ENCODE results near the gene NSMF.

NSMF gene

DNA sequence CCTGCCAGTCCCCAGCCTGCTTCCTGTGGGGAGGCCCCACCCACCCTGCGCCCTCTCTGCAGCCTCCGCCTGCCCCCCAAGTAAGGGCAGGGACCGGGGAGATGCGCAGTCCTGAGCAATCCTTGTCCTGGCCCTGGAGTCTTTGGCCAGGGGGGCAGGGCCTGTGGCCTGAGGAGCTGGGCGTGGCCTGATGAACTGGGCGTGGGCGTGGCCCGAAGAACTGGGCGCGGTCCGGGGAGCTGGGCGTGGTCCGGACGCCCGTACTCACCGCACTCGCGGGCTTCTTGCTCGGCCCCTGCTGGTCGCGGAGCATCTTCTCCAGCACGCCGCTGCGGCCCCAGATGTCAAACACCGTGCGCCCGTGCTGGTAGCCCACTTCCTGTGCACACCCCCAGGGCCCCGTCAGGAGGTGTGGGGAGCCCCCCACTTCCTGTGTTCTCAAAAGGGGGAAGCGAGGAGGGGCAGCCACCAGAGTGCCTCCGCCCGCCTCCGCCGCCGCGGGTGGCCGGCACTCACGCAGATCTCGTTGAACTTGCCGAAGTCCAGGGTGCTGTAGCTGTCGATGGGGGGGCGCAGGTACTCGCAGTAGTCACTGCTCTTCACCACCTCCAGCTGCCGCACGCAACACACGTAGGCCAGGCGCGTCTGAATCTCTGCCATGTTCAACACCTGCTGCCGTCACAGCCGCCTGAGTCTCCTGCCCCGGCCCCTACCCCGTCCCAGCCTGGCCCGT lies 2.7 kb upstream of the NSMF start:
- TF ChIP-seq, protein P1, sequence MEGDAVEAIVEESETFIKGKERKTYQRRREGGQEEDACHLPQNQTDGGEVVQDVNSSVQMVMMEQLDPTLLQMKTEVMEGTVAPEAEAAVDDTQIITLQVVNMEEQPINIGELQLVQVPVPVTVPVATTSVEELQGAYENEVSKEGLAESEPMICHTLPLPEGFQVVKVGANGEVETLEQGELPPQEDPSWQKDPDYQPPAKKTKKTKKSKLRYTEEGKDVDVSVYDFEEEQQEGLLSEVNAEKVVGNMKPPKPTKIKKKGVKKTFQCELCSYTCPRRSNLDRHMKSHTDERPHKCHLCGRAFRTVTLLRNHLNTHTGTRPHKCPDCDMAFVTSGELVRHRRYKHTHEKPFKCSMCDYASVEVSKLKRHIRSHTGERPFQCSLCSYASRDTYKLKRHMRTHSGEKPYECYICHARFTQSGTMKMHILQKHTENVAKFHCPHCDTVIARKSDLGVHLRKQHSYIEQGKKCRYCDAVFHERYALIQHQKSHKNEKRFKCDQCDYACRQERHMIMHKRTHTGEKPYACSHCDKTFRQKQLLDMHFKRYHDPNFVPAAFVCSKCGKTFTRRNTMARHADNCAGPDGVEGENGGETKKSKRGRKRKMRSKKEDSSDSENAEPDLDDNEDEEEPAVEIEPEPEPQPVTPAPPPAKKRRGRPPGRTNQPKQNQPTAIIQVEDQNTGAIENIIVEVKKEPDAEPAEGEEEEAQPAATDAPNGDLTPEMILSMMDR (IDR thresholded peaks at IDR 0.05), result no peak

DNA sequence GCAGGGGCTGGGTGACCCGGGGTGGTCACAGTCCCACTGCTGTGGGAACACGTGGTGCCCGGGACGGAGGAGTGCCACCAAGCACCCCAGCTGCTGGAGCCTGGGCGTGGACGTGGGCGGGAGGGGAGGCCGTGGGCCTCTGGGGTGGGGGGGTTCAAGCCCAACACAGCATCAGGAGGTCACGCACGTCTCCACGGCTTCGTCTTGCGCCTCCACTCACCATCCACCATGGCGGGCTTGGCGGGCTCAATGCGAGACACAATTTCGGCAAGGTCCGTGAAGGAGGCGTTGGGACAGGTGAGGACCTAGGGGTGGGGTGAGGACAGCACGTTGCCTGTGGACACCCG lies 2.2 kb upstream of the NSMF start:
- TF ChIP-seq, protein P1 (IDR thresholded peaks at IDR 0.05), result no peak

DNA sequence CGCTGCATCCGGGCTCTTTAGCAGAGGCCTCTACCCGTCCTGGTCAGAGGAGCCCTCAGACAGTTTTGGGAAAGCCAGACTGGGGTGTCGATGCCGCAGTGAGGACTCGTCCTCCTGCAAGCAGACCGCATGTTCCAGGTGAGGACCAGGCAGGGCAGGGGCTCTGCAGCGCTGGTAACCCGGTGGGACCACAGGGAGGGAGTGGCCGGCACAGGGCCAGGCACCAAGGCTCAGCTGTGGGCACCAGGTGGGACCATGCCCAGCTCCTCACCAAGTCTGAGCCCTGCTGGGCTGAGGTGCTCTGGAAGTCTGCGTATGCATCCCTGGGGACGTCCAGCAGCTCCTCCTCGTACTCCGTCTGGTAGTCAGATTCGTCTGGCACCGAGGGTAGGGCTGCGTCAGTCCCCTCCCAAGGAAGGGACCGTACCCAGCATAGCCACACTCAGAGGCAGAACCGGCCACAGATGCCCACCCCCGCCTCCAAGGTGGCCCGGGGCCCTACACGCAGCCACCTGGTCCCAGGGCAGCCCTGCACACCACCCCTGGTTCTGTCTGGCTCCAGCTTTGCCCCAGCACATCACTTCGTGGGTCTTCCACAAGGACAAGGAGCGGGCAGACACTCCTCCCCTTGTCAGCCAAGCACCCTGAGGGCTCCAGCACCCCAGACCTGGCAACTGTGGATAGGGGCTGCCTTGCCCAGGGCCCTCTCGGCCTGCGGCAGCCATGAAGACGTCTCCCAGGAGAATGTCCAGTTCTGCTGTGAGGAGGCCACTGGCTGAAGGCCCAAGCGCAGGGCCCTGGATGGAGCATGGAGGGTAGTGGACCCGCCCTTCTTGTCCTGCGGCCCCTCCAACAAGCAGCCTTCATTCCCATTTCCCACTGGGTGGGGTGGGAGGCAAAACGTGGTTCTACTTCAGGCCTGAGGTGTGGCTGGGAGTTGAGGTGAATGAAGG lies 1.5 kb upstream of the NSMF start:
- TF ChIP-seq, protein P1 (IDR thresholded peaks at IDR 0.05), result no peak

DNA sequence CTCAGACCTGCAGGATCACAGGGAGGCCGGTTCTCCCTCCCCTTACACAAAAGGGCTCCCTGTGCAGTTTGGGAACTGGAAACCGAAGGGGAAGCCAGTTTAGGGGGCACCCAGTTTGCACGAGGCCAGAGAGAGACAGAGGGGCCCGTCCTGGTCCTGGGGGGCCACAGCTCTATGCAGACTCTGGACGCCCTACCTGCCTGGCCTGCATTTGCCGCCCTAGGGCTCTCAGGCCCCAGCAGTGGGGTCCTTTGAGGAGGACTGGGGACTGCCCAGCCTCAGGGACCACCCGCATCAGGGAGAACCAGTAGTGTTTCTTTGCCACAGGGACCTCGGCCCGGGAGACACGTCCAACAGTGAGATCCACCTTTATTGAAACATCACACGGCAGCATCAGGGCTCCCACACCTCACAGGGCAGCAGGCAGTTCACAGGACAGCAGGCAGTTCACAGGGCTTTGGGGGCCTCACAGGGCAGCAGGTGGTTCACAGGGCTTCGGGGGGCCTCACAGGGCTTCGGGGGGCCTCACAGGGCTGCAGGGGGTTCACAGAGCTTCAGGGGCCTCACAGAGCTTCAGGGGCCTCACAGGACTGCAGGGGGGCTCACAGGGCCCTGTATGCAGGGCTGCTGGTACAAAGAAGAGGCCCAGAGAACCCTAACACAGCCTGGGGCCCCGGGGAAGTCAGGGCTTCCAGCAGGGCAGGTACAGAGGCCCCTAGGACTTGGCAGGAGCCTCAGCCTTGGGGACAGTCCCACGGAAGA lies 648 bp upstream of the NSMF start:
- TF ChIP-seq, protein P1 (IDR thresholded peaks at IDR 0.05), result no peak

DNA sequence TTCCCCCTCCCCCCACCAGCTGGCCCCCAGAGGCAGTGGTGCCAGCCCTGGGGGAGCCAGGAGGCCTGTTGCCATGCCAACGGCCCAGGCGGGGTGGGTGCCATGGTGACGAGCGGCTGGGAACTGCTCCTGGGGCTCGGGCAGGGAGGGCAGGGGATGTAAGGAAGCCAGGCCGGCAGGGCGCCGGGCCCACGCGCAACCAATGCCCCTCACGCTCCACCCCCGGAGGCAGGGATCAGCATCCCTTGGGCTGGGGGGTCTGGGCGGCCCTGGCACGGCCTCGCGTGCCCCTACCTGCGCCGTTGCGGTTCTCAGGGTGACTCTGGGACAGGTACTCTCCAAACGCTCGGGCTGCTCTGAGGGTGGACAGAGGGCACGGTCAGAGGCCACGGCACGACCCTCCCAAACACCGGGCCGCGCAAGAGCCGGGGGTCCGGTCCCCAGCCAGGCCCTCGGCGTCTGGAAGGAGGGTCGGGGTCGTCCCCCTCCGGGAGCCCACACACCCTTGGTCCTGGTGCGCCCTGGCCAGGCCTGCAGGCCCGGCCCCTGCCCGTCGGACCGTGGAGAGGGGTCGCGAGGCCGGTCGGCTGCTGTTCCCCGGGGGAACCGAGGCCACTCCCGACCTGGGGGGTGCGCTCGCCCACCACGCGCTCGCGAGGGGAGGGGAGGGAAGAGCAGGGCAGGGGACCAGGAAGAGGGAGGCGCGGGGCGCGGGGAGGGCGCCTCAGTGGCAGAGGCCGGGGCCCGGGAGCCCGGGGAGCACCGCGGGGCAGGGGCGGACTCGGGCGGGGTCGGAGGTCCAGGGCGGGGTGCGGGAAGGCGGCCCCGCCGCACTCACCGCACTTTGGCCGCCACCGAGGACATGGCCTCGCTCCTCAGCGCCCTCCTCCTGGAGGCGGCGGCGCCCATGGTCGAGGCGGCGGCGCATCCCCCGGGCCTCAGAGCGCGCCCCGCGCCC lies 661 bp downstream of the NSMF start:
- TF ChIP-seq, protein P1 (IDR thresholded peaks at IDR 0.05), result no peak

DNA sequence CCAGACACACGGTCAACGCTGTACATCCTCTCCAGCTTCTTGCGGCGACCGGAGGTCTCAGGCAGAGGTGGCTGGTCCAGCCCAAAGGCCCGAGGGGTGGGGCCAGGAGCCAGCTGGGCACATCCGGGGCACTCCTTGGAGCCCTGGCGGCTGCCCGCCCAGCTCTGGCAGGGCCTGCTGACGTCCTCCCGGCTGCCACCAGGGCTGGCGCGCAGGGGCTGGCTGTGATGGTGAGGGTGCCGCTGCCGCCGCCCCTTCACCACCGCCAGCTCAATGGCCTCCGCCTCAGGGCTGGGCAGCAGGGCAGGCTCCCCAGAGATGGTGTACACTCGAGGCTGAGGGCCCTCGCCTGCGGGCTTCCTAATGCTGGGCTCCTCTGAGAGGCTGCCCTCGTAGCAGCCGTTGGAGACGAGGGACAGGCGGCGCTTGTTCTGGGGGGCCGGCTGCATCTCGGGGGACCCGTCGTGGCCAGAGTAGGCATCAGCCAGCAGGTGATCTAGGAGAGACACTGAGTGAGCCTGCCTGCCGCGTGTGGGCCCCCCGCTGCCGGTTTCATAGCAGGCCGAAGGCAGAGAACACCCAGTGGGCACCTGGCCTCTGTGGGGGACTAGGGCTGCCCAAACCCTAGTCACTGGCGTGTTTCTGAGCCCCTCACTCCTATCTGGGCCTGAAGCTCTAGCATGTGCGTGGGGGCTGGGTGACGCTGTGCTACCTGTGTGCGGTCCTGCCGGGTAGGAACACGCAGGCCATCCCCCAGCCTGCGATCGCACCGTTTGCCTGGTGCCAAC lies 1.5 kb downstream of the NSMF start:
- TF ChIP-seq, protein P1 (IDR thresholded peaks at IDR 0.05), result no peak
